ENCODE data around the gene FUZ. TPM values are rescaled to one million over a fixed set of nuclear protein-coding genes. Genes with fewer than 3 reads are reported as not detected.
A peak's percentile ranks its signal among the peaks of the same experiment; 100 is the strongest.

Gene FUZ
- total and polyA plus RNA-seq, 2 of the 4 experiments (the other 2 are of a cell fraction): 12.1 to 14.3 TPM

DNA sequence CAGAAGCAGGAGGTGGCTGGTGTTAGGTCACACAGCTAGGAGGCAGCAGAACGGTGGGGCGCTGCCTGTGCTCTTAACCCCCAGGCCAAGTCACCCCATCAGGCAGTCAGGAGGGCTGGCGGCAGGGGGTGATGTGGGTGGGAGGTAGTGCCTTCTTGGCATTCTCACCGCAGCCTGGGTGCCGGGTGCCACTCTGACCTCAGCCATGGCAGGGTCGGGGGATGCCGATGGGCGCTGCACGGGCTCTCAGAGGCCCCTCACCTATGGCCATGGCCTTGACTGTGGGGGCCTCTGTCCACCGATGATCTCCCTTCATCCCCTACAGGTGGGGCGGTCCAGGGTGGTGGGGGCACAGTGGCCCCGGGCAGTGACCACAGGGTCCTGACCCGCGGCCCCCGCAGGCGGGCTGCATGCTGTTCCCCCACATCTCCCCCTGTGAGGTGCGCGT is 43.5 kb upstream of the FUZ start:
- in situ Hi-C loops (cut with MboI; ENCODE audit: low sequenced_read_pairs) (loop anchor here (10.0 kb wide), 1 partner anchor 172 kb away; the partner anchor contains the start of gene ADM5), dilution Hi-C loops (cut with HindIII; ENCODE audit: low sequenced_read_pairs, unreplicated experiment) (no loop called here), intact Hi-C loops (cut with micrococcal nuclease) (no loop called here)
- no peak overlapping the region for H3K56ac ChIP-seq (ENCODE audit: extremely low read depth, insufficient read depth, low read length)
- no peak overlapping the region; the same call in 1 of the 2 replicates for H4K5ac ChIP-seq (ENCODE audit: low read depth, low read length)
- H3K27ac ChIP-seq (ENCODE audit: insufficient read depth, low read length): no peak overlapping the region
- H2BK20ac ChIP-seq (ENCODE audit: low read depth, low read length): no peak overlapping the region
- no peak overlapping the region for H3K18ac ChIP-seq (ENCODE audit: low read depth, low read length)
- DNase-seq: no peak
- 100% methylated on average over 1 of the region's 18 CpGs; no CpG with 5 or more reads in 1 of the 2 experiments for WGBS, 2 experiments (ENCODE audit: extremely low coverage in 2 of 2, insufficient read length in 1 of 2)
- H3K4me3 ChIP-seq (ENCODE audit: insufficient read depth, low read depth, low read length): no peak overlapping the region
- peaks cover 70% of the 10 kb centered on the region for H3K36me3 ChIP-seq (ENCODE audit: control insufficient read depth, insufficient read depth, low read length)
- no peak overlapping the region for H2BK120ac ChIP-seq (ENCODE audit: low read depth, low read length)
- no TSS peak for BruUV-seq (replicated peaks)
- H4K91ac ChIP-seq (ENCODE audit: insufficient read depth, low read depth, low read length): no peak overlapping the region
- no peak for ATAC-seq (ENCODE audit: low read depth)
- H3K4ac ChIP-seq (ENCODE audit: low read depth, low read length): no peak overlapping the region
- CTCF ChIA-PET: no interaction called here
- H2AK5ac ChIP-seq (ENCODE audit: low read depth, low read length): no peak overlapping the region
- POLR2A ChIA-PET (ENCODE audit: unreplicated experiment): no interaction called here
- H3K79me1 ChIP-seq (ENCODE audit: low read depth in 1 of 2, low read length in 2 of 2): peaks cover 4 to 82% of the 10 kb centered on the region in 2 experiments
- H3K4me1 ChIP-seq (ENCODE audit: control insufficient read depth, insufficient read depth, low read length): peaks cover 20% of the 10 kb centered on the region
- no peak overlapping the region for H3K14ac ChIP-seq (replicated peaks; ENCODE audit: low read depth, low read length)
- H4K20me1 ChIP-seq (ENCODE audit: insufficient read depth, low read length): peaks cover 78% of the 10 kb centered on the region
- no peaks in the 10 kb centered on the region for H3K9me3 ChIP-seq (ENCODE audit: control insufficient read depth, insufficient read depth, low read length)
- H3K9me1 ChIP-seq (ENCODE audit: insufficient read depth, low read length): peaks cover 15% of the 10 kb centered on the region
- H2BK5ac ChIP-seq (ENCODE audit: low read depth, low read length, poor library complexity, severe bottlenecking): no peak overlapping the region
- H3K23ac ChIP-seq (ENCODE audit: low read depth, low read length): no peak overlapping the region
- H2AK9ac ChIP-seq (replicated peaks; ENCODE audit: low read depth, low read length, poor library complexity): peak overlapping the region; percentile 70
- H2AFZ ChIP-seq (replicated peaks; ENCODE audit: low read length, poor library complexity): no peak overlapping the region
- H2BK15ac ChIP-seq (ENCODE audit: low read depth, low read length): no peak overlapping the region
- no peak overlapping the region for H4K8ac ChIP-seq (ENCODE audit: low read depth in 2 of 2, low read length in 2 of 2)
- TF ChIP-seq MAZ (IDR thresholded peaks at IDR 0.05; ENCODE audit: borderline replicate concordance, low read depth, low read length): no peak
- TF ChIP-seq, protein P1, sequence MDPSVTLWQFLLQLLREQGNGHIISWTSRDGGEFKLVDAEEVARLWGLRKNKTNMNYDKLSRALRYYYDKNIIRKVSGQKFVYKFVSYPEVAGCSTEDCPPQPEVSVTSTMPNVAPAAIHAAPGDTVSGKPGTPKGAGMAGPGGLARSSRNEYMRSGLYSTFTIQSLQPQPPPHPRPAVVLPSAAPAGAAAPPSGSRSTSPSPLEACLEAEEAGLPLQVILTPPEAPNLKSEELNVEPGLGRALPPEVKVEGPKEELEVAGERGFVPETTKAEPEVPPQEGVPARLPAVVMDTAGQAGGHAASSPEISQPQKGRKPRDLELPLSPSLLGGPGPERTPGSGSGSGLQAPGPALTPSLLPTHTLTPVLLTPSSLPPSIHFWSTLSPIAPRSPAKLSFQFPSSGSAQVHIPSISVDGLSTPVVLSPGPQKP (IDR thresholded peaks at IDR 0.05; ENCODE audit: borderline replicate concordance, low read depth, low read length): no peak
- no peak overlapping the region for H3K4me2 ChIP-seq (ENCODE audit: low read depth, low read length)
- H3K9ac ChIP-seq (ENCODE audit: low read depth, low read length): no peak overlapping the region
- no peaks in the 10 kb centered on the region for H3K27me3 ChIP-seq (ENCODE audit: control insufficient read depth, insufficient read depth, low read length)

Data from IMR-90 (cell line).